GM18868 (cell line): ENCODE results near the gene WNT3A.

Experiments used
- ATAC-seq: cut with Tn5 transposase; IDR thresholded peaks from one replicate; pipeline ENCODE4 v1.9.1; 2021; ENCODE audit warnings: mild to moderate bottlenecking, moderate library complexity; ENCODE audit not compliant: unreplicated experiment

The WNT3A gene

DNA sequence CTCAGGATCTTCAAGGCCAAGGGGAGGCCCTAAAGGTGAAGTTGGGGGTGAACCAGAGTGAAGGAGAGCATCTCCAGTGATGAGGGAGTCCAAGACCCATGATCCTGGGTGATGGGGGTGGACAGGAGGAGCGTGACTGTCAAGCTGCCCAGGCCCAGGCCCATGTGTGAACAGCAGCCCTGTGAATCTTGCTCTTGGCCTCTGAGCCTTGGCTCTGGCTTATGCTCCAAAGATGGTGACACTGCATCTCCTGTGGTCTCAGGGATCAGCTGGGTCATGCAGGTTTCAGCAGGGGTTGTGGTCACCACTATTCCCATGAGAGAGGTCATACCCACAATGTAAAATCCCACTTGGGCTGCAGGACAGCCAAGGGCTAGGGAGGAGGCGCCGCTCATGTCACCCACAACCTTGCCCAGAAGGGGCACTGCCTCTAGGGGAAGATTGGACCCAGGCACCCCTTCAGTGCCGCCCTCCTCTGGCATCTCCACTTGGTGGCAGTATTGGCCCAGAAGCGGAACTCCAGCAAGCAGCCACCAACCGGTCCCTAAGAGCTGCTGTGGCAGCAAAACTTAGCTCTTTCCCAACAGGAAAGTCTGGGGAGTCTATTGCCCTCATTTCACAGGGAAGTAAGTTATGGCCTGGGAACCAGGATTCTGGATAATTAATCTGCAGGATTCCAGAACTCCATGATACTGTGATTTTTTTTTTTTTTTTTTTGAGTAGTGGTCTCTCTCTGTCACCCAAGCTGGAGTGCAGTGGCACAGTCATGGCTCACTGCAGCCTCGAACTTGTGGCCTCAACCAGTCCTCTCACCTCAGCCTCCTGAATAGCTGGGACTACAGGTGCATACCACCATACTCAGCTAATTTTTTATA is 7.5 kb upstream of the WNT3A start:
- peak; percentile 95 for ATAC-seq

GRCh38 chr1:228000416-228000815 is 6.4 kb upstream of the WNT3A start:
- no peak for ATAC-seq

DNA sequence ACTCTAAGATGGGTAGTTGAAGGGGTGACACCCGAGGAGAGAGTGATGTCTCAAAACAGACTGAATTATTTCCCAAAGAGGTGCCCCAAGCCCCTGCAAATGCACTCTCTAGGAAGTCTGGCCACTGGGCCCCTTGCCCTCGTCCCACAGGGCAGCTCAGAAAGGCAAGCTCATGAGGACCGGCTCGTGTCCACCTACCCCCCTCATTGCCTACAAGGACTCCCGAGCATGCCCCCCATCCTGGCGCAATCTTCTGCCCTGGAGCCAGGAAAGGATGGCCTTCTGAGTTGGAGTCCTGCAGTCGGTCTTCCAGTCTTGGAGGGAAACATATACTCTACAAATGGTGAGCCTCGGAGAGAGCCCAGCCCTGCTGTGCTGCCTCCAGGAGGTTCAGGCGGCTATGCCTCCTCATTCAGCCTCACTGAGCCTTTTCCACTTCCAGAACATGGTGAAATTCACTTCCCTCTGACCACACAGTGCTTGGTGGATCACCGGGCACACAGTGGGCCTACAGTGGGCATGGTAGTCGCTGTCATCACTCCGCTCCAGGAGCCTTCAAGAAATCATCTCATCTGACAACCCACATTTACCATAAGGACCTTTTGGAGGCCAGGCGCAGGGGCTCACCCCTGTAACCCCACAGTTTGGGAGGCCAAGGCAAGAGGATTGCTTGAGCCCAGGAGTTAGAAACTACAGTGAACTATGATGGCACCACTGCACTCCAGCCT is 5.8 kb upstream of the WNT3A start:
- ATAC-seq: no peak

DNA sequence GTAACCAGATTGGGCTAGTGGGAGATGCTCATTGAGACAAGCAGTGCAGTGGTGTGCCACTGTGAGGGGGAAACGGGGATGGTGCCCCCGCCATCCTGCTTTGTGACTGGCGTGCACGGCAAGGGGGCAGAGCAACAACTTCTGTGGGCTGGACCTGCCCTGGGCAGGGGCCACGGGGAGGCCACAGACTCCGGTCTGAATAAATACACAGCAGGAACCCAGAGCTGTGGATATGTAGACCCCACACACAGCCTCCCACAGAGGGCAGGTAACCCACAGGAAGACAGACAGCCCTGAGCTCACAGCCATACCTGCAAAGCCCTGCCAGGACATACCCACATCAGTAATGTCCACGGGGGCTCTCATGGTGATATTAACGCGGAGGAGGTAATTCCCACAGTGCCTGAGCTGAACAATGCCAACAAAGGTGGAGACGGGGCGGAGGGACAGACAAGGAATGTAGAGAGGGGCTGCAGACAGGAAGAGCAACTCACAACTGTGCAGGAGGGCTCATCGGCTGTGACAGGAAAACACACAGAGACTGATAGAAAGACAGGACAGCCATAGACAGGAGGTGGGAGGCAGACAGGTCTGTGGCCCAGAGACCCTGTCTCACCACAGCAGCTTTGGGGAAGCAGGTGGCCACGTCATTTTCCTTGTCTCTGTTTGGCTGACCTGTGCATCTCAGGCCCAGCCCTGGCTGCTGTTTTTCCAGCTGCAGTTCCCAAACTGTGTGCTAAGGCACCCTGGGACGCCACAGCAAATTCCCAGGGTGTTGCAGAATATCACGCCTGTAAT is 4.9 kb upstream of the WNT3A start:
- no peak for ATAC-seq

DNA sequence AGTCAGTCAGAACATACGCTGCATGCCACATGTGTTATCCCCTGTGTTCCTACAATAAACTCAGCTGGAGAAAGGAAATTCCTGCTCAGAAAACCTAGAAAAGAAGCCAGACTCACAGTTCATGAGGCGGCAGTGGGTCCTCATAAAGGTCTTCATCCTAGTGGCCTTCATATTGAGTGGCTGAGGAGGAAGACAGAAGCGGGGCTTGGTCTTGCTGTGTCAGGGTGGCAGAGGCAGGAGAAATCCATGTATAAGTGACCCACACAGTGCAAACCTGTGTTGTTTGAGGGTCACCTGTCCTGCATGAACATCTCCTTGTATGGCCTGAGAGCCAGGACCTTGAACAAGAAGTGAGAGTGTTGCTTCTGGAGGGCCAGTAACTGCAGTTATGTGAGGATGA is 4.0 kb upstream of the WNT3A start:
- no peak for ATAC-seq

- ATAC-seq: no peak
Observed at GRCh38 chr1:228003461-228004330, 3.1 kb upstream of the WNT3A start.

GRCh38 chr1:228004331-228004855 is 2.4 kb upstream of the WNT3A start:
- ATAC-seq: peak; percentile 40

- no peak for ATAC-seq
Observed at GRCh38 chr1:228004856-228005462, 1.8 kb upstream of the WNT3A start.

DNA sequence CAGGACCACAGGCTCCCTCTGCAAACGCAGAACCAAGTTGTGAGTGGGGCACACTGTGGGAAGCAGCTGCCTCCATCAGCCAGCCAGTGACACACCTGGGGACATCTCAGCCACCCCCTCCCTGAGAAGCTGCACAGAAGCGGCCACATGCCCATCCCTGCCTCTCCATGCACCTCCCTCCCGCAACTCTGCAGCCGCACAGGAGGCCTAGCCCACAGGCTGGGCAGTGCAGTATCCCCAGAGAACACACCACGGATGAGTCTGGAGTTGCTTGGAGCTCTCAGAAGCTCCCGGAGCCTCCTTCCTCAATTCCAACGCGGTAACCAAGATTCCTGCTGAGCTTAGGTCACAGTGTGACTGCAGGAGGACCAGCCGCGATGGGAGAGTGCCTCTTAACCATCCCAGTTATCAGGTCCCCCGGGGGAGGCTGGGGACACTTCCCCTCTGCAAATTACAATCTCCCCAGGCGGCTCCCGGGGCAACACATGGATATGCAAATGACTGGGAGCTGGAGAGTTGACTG is 1.2 kb upstream of the WNT3A start:
- ATAC-seq: no peak

DNA sequence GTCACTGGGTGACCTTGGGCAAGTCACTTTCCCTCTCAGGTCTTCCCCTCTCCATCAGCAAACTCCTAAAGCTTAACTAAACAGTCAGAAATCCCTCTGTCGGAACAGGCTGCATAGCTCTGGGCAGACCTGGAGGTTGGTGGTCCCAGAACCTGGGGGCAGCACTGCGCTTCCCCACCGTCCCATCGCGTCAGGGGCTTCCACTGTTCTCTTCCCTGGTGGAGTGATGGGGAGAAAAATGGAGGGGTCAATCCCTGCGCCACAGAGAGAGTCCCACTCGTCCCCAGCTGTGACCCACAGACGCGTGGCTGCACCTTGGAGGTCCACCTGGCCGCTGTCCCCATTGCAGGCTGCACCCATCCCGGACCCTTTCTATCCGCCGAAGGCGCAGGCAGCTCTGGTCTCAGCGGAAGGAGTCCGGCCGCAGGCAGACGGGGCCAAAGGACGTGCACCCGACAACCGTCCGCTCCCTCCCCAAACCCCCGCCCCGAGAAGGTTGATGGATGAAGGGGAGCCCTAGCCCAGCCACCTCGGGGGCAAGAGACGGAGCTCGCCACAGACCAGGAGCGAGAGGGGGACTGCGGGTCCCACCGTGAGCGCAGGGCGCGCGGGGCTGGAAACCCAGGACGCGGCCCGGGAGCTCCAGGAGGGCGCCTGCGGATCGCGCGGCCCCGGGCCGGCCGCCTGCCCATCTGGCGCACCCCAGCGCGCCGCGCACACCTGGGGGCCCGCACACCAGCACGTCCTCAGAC is 588 bp upstream of the WNT3A start:
- no peak for ATAC-seq

- ATAC-seq: no peak
Observed at GRCh38 chr1:228007049-228007800, 427 bp downstream of the WNT3A start.

DNA sequence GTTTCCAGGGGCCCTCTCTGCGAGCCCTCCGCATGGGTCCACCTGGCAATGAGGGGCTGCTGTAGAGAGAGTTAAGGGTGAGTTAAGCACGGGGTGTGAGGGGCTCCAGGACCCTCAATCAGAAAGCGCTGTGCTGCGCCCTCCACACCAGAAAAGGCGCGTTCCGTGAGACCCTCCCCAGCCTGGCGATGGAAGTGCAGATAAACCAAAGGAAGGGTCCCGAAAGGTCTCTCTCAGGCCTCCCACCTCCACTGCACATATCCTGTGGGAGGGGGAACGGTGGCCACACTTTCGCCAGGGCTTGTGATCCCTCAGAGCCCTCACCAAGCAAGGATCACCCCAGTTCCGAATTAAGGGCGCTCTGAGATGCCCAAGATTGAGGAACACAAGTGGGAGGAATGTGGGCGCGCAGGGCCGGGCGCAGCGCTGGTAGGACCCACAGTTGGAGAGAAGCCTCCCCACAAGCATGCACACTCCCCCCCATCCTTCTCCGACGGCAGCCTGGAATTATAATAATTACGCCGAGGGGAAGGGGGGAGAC is 1.1 kb downstream of the WNT3A start:
- ATAC-seq: no peak

DNA sequence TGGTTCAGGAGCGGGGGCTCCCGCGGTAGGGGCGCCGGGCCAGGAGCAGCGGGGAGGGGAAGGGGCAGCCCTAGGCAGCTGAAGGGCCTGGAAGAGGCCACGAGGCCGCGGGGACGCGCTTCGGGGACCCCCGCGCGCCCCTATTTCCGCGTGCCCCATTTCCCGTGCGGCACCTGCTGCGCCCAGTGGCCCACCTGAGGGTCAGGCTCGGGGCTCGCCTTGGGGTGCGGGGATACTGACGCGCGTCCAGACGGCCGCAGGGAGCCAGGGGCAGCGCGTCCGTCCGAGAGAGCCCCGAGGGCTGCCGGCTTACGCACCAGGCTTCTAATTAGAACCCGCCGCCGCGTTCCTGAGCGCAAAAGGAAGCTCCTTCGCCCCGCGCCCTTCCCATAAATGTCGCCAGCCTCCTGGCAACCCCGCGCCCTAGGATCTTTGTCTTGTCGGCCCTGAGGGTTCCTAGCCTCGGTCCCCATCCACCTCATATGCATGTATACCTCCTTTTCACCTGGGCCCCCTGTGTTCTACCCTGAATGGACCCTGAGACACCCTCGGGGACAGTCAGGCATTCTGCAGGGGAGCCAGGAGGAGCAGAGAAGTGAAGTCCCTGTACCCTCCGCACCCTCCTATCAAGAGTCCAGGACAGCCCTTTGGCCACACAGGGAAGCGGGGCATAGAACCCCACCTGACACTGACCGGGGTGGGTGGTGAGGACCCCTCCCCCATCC is 1.8 kb downstream of the WNT3A start:
- ATAC-seq: no peak

DNA sequence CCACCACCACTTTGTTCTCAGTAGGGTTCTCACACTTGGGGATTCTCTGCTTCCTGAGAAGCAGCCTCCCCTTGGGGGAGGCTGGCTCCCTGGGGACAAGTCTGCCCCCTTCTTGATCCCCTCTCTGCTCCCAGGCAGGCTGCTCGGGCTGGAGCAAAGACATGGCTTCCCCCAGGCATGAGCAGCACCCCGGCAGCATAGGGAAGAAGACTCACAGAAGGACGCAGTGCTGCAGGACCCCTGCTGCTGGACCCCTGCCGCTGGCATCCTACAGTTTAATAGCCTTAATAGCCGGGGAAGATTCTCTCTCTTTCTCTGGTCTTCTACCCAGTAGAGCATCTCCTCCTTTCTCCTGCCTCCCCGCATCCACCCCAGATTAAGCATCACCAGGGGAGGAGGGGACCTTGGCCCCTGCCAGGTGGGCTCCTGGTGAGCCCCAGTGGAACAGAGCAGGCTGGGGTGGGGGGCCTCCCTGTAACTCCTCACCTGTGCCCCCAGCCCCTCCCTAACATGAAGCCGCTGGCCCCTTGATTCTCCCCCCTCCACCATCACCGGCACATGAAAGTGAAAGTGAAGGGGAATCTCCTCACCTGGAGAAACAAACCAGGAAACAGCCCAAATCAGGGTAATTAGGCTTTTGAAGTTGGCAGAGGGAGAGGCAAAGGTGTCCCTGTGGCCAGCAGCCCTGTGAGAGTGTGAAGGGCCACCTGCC is 2.5 kb downstream of the WNT3A start:
- ATAC-seq: no peak

GRCh38 chr1:228009828-228010775 is 3.3 kb downstream of the WNT3A start:
- ATAC-seq: peak; percentile 54
